Pons (tissue), 1 donor: Measurements from ENCODE around the gene MAPKAPK2.

Experiments used
- DNase-seq: peaks from one replicate; pipeline ENCODE4 v3.0.0-alpha.2; 2016; ENCODE audit warnings: low spot score

Gene MAPKAPK2

DNA sequence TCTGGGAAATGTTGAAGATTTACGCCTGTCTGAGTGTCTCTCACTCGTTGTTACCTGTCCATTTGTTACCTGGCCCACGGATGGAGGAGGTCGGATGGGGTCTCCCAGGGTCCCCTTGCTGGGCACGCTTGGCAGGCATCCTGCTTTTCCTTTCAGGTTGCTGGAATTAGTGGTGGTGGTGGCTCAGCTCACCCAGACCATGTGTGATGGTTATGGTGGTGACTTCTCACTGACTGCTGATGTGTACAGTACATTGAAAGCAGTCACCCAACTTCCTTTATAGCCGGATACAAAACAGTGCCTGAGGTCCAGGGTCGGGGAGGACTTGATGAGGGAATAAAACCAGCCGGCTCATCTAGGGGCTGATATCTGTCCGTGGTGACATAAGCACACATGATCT lies 19.5 kb downstream of the MAPKAPK2 start:
- DNase-seq, result no peak

DNA sequence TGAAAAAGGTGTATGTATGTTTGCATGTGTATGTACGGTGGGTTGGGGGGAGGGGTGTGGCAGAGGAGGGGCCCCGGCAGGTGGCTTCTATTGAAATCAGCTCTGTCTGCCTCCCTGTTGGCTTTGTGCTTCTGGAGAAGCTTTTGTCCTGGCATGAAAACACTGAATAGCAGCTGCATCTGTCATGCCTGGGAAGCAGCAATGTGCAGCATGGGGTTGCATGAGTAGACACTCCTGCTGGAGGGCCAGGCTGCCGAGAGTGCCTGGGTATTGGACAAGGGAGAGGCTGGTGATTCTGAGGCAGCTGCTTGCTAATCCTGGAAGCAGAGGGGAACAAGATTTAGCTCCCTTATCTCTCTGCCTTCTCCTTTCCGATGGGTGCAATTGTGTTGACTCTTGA lies 20.5 kb downstream of the MAPKAPK2 start:
- DNase-seq, result peak; percentile 64

DNA sequence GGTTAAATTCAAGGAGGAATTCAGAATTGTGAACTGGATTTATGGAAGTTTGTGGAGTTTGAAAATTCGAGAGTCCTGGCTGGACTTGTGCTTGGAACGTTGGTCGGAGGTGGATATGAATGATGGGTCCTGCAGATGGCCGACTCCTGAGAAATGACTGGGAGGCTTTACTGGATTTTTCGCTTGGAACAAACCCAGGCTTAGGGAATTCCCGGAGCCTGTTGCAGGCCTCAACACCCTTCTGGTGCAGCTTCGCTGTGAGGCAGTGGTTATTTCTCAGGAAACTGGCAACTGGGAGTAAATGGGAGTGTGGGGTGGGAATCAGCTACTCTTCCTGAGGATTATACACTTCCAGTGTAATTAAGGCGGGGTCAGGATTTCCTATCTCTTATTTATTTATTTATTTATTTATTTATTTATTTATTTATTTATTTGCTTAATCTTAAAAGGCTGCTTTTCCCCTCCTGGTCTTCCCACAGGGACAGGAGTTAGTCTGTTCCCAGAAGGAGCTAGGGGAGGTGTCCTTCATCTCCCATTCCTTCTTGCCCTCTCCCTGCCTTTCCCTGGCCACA lies 21.1 kb downstream of the MAPKAPK2 start:
- no peak for DNase-seq

DNA sequence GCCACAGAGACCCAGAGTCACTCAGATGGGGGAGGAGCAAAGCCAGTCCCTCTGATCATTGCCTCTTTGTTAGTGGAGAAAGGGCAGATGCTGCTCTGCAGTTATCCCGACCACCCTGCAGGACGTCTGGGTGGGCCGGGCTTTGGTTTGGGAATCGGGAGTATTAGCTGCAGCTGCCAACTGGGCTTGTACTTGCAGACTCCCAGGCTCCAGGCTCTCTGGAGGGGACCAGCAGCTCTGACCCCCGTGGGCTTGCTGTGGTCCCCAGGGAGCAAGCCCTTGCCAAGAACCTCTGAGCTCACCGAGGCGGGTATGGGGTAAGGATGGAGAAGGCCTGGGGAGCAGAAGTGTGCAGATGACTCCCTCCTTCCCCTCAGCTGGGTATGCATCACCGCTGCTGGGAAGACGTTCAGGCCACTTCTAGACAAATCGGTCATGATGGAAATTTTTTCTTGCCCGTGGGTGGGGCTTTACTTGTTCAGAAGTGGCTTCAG lies 21.6 kb downstream of the MAPKAPK2 start:
- no peak for DNase-seq

DNA sequence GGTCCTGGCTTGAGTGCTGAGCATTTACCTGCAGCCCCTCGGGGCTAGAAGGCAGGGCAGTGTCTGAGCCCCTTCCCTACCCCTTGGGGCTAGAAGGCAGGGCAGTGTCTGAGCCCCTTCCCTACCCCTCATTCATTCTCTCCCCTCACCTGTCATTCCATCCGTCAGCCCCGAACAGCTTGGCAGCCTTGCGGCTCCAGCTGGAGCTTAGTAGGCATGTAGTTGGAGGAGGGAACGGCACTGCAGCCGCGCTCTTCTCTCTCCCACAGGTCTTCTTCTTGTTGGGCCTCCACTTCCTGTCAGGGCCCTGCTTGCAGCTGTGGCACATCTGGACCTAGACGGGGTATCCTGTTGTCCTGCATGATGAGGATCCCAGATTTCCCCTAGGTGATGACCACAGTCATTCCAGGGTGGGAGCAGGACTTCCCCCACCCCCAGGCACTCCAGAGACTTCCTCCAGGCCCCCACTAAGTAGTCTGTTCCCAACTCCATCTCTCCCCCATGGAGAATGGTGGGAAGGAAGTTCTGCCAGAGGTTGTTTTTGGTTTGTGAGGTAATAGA lies 22.2 kb downstream of the MAPKAPK2 start:
- no peak for DNase-seq

DNA sequence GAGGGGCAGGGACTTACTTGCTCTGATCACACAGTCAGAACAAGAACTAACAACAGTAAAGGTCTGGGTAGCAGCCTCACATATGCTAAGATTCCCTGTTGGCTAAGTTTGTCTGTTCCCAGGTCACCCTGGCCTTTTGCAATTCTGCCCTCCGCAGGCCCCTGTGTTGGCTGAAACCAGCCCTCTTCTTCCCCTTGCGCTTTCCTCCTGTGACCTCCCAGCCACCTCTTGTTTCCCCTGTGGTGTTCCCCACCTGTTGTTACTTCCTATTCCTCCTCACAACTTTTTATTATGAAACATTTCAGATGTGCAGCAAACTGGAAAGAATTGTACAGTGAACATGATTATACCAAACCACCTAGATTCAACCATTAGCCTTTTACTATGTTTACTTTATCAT lies 23.4 kb downstream of the MAPKAPK2 start:
- no peak for DNase-seq

DNA sequence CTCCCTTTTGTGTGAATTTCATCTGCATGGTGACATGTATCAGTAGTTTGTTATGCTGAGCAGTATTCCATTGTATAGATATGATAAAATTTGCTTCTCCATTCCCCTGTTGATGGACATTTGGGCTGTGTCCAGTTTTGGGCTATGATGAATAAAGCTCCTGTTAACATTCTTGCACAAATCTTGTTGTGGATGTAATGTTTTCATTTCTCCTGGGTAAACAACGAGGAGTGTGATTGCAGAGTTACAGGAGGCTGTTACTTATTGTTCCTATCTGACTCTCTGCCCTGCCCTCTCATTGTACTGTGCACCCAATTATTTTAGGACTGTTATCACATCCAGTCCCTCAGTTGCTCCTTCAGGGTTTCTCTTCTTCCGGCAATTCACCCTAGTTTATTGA lies 24.2 kb downstream of the MAPKAPK2 start:
- DNase-seq, result no peak

DNA sequence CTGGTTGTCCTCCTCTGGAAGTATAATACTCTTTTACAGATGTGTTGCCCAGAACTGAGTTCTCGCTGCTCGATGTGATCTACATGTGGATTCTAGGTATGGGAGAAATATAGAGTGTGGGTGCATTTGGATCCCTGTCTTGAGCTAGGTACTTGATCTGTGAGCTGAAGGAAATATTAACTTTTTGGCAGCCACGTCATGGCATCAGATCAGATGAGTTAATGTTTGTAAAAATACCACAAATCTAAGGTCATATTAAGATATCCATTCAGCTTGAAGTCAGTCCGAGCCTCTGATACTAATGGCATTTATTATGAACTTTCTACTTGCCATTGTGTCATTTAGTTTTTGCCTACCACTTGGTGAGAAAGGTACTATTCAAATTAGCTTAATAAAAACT lies 24.6 kb downstream of the MAPKAPK2 start:
- DNase-seq, result no peak

DNA sequence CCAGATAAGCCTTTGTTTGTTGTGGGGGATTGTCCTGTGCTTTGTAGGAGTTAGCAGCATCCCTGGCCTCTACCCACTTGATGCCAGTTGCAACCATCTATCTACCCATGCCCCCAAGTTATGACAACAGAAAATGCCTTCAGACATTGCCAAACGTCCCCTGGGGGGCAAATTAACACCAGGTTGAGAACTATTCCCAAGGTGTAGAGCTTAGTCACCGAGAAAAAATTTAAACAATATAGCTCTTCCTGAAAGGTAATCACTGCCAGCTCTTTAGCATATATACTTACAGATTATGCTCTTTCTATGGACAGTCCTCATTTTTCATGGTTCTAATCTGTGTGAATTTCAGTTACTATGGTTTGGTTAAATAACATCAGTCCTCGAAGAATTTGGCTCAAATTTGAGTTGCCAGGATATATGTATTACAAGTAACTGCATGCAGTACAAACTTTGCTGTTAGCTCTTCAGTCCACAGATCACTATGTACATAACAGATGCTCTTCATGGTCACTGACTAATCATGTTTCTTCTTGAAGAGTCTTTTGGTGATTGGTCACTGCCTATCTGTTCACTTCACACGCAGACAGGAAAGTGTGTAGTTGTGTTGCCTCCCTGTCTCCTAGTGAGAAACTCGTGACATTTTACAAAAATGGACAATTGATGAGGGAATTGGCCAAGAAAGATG lies 25.2 kb downstream of the MAPKAPK2 start:
- DNase-seq, result no peak

DNA sequence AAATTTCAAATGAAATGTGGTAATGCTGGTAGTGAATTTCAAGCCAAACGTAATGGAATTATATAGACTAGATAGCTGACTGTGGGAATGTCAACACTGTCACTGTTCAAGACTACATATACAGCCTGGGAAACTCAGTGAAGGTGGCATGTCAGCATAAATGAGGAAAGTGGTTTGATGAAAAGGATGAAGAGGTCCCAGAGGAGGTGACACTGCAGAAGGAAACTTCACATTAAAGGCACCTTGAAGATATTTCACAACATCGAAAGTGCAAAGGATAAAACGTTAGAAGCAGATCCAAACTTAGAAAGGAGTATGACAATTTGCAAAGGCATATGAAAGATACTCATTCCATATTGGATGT lies 25.7 kb downstream of the MAPKAPK2 start:
- DNase-seq, result no peak

DNA sequence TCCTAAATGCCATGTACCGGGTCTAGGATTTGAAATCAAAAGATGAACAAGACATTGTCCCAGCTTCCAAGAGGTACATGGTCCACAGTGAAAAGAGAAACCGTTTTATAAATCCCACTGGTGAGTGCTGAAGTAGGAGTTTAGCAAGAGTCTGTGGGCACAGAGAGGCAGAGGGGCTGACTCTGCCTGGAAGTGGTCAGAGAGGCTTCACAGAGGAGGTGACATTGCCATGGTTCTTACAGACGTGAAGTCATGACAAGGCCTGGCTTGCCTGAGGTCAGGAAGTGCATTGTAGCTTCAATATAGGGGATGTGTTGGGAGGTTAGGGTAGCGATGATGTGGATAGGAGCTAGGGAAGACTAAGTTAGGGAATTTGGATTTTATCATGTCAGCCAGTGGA lies 28.4 kb downstream of the MAPKAPK2 start:
- no peak for DNase-seq

DNA sequence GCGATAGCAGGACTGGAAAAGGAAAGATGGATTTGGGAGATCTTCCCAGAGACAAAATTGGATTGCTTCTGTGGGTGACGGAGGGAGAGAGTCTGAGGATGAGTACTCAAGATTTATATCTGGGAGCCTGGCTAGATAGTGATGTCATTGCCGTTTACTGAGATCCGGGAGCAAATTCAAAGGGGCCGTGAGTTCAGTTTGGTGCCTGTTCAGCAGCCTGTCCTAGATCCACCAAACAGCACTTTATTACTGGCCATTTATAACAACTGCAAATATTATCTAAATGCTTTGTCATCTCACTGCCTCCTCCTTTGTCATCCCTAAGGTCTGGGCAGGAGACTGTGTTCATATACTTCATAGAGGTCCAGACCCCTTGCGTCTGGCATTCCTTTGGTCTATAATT lies 29.2 kb downstream of the MAPKAPK2 start:
- no peak for DNase-seq

DNA sequence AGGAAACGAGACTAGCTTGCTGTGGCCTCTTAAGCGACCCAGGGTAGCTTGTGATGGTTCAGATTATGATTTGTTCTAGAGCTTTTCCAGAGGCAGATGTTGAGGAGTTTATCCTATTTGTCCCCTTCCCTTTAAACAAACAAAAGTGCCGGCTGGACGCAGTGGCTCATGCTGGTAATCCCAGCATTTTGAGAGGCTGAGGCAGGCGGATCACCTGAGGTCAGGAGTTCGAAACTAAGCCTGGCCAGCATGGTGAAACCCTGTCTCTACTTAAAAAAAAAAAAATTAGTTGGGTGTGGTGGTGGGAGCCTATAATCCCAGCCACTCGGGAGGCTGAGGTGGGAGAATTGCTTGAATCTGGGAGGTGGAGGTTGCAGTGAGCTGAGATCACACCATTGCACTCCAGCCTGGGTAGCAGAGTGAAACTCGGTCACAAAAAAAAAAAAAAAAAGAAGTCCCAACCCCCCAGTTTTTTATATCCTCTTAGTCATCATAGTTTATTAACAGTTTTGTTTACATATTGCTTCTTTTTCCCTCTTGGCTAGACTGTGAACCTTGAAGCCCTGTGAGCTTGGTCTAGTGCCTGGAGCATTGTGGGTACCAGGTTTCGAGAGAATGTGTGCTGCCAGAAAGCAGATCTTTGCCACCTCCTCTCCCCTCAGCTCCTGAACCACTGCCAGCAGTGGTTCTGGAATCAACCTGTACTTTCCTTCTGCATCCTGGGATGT lies 29.8 kb downstream of the MAPKAPK2 start:
- no peak for DNase-seq

DNA sequence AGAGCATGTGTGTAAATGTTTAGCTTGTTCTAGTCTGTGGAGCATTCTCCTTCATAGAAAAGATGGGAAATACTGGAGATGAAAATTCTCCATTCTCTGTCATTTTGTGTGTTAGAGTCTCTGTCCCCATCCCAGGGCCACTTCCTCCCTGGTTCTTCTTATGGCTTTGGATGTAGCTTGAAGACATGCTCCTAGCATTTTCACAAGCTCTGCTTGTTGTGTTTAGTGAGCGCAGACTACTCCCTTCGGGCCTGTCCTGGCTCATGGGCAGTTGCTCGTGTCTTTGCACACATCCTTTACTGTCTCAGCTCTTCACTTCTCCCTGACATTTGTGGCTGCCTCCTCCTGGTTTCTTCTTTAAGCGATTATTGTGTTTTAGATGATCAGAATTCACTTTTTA lies 30.4 kb downstream of the MAPKAPK2 start:
- DNase-seq, result no peak

DNA sequence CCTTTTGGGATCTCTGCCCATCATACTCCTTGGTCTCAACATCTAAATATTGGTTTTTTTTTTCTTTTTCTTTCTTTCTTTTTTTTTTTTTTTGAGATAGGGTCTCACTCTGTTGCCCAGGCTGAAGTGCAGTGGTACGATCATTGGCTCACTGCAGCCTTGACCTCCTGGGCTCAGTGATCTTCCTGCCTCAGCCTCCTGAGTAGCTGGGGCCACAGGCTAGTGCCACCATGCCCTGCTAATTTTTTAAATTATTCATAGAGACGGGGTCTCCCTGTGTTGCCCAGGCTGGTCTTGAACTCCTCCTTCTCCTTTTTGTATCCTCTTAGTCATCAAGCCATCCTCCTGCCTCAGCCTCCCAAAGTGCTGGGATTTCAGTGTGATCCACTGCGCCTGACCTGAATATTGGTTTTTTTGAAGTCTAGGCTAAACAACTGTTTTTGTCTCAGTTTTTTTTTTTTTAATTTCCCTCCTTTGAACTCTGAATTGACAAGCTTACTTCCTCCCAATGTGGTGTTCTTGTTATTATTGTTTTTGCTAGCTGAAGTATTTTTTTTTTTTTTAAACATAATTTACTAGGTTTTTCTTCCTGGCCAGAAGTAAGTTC lies 30.9 kb downstream of the MAPKAPK2 start:
- no peak for DNase-seq

DNA sequence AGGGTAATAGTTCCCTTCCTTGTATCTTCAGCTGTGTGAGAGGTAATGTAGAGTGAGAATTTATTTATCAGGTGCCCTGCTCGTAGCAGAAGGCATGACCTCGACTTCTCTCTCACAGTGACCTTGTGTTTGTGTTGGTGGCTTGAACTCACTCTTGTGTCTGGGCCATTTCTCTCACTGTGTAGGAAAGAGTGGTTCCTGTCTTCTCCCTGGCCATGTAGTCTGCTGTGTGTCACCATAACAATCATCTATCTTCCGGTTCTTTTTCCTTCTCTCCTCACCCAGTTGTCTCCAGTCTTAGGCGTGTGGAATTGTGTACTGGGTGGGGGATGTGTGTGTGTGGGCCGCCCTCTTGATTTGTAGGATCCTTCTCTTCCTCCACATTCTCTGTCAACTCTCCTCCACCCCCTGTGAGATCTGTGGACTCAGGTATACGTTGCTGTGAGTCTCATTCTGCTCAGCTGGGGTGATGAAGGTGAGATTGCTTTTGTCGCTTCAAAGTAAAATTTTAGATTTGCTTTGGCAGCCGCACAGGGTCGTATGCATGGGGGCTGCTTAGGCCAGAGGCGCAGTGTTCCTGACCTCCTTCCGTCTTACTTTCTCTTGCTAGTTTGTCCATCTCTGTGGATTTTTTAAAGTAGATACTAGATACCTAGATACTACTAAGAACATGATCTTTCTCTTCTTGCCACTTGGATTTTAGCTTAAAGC lies 31.6 kb downstream of the MAPKAPK2 start:
- no peak for DNase-seq

DNA sequence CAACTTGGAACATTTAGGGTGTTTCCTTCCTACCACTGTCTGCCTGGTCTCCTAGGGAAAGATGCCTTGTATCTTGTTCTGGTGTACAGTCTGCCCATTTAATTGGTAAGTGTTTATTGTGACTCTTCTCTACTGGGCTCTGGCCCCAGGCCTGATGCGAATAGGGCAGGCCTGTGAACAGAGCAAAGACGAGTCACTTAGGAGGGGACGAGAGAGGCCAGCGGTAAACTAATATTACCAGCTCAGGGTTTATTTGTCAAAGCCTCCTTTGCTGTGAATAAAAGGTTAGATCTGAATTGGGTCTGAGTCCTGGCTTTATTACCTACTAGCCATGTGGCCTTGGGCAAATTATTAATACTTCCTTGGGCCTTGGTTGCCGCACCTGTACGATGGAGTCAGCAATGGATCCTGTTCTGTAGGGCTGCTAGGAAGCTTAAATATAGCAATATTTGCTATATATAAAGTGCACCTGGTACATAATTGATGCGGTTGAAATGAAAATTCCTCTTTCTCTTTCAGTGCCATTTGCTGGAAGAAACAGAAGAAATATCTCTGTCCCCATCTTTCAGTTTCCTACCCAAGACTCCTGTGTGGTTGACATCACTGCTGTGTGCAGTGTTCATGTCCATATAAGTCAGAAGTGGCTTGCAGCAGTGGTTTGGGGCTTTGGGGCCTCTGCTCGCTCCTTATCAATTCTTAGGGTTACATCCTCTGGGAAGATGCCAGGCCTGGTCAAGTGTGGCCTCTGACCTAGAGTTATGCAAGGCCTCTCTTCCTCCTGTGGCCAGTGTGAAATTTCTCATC lies 32.4 kb downstream of the MAPKAPK2 start:
- no peak for DNase-seq

DNA sequence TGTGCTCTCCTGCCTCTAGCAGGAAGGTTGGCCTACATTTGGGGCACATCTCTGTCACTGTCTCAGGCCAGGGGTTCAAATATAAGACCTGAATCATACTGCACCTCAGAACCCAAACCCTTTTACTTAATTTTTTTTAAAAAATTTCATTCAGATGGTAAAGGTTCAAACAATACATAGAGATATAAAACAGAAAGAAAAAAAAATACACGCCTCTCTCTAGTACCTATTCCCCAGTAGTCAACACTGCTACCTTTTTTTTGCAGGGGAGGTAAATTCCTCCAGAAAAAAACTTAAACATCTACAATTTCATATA lies 32.9 kb downstream of the MAPKAPK2 start:
- no peak for DNase-seq

DNA sequence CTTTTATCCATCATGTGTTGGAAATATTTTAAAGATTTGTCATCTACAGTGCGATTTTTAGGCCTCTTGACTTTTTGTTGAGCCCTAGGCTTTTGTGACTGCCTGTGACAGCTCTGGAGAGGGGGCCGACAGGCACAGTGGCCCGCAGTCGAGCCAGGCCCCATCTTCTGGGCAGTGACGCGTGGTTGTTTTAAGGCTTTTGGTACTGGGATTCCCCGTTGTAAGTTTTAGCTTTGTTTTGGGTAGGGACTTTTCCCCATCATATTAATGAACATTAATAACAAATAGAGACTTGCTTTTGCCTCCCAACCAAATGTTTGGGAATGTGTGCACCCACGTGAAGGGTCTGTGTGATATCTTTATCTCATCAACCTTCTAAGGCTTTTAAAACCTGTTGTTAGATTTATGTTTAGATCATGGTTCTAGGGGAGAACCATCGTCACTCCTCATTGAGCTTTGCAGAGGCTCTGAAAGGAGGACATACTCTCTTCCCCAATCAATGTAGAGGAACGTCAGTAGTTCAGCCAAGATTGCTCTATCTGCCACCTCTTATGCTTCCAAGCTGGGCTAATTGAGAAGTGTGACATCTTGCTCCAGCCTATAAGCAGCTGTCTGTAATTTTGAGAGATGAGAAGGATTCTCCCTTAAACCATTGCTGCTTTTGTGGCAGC lies 34.6 kb downstream of the MAPKAPK2 start:
- no peak for DNase-seq

DNA sequence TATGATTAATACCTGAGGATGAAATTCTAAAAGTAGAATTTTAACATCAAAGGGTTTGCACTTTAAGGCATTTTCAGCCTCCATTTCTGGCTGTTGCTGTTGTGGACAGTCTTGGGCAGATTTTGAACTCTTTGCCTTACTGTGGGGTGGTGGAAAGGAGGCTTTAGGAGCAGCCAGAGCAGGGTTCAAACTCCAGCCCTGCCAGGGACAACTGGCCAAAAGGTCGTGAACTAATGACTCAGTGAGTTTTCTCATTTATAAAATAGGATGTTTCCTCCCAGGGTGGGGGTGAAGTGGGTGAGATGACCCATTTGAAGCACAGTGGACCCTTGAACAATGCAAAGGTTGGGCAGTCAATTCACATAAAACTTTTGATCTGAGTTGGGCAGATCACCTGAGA lies 36.7 kb downstream of the MAPKAPK2 start:
- DNase-seq, result no peak
